ENCODE results near the gene CTNNA2.

The CTNNA2 gene

DNA sequence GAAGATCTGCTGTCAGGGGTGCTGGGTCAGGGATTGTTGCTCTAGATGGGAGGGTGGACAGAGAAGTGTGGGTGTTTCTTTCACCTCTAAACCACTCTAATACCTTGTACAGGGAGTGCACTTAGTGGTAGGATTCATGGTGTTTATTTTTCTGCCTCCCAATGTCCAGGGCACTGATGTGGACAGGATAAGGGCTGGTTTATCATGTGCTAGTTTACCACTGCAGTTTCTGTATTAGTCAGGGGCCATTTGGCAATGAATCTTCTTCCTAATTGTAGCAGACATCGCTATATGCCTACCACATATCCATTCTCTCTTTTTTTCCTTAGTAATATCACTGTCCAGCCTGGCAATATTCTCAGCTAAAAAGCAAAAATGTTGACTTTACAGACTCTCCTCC, 842.0 kb downstream of the CTNNA2 start:
- DNase-seq = no peak

DNA sequence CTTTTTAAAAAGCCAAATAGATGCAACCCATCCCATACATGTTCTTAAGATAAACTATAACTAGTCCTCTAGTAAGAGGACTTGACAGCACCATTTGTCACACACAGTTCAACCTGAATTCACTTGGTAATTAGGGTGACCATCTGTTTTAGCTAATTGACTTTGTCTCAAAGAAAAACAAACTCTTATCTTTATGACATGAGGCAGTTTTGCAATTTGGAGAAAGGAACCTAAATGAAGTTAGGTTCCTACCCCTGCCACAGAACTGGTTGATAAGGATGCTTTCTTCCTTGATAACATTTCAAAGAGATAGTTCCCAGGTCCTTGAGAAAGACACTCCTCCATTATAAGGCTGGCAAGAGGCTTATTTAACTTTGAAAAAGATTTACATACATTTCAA, 849.1 kb downstream of the CTNNA2 start:
- DNase-seq = no peak

DNA sequence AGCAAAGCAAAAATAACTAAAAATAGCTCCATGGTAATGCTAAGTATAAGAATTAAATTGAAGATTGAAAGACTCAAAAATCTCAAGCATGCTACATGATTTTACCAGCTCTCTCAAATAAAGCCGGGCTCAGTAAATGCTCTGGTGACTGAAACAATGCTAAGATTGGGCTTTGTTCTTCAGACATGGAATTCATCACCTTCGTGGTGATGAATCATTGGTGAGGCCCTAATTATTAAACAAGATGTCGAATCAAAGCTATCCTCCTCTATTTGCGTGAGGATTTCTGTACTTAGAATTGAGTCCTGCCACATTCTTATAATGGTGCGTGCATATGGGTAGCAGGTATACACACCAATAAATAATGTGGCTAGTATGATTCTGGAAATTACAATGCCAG, 850.5 kb downstream of the CTNNA2 start:
- no peak for DNase-seq

DNA sequence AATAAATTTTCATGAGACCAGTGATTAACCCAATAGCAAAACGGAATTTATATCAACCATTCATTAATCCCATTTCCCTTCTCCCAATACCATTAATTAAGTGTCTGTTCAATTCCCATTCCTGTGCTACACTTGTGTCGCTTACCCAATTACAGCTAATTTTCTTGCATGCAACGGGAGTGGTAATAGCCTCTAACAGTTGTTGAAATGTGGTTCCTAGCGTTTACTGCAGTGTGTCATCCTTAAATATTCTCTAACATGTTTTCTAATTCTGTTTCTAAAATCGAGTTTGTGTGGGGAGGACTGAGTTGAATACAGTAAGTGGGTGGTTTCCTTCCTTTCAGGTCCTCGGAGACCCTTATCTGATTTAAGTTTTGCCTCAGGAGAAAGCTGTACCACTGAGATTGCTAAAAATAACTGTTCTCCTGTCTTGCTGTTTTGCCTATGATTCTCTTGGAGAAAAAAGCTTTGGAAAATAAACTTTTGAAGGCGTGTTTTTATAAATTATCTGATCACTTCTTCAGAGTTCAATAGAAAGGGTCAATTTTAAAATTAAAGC, 851.0 kb downstream of the CTNNA2 start:
- DNase-seq = no peak

DNA sequence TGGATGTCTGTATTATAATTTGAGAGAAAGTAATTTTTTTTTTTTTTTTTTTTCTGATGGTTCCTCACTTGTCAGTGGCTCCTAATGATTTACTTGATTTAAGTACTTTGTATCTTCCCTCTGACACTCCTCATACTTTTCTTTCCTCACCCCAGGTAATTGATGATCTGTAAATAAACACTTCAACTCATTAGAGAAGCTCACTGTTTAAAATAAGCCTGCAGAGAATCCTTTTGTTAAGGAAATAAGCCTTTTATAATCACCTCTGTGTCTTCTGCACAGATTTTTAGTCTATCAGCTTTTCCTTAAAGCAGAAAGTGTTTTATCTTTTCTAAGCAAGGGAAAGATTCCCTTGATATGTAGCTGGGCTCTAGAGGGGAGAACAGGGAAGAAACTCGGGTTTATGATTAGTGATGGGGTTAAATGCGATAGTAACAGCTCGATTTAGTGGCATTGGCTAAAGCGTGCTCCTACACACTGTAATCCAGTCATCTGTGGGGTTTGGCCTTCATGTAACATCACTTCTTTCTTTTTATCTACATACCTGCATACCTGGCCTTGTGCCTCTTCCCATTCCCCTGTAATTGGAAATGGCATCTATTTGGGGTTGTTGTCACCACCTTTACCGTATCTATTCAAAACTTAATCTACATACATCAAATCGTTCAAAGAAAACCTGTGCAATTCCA, 851.8 kb downstream of the CTNNA2 start:
- no peak for DNase-seq

DNA sequence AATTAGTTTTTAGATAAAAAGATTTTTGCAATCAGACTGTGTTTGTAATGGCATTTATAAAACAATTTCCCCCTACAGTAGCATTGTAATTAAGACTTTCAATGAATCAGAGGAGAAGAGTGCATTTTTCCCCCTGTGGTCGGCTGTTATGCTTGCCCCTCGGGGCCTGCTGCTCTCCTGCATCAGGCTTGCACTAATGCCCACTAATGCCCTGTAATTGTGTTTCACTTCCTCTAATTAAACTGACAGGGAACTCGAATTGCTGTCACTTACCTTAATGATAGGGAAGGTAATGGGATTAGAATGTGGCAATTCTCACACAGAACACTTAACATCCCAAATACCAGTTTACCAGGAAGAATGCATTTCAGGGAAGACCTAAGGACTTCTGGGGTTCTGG, 852.9 kb downstream of the CTNNA2 start:
- DNase-seq = no peak

DNA sequence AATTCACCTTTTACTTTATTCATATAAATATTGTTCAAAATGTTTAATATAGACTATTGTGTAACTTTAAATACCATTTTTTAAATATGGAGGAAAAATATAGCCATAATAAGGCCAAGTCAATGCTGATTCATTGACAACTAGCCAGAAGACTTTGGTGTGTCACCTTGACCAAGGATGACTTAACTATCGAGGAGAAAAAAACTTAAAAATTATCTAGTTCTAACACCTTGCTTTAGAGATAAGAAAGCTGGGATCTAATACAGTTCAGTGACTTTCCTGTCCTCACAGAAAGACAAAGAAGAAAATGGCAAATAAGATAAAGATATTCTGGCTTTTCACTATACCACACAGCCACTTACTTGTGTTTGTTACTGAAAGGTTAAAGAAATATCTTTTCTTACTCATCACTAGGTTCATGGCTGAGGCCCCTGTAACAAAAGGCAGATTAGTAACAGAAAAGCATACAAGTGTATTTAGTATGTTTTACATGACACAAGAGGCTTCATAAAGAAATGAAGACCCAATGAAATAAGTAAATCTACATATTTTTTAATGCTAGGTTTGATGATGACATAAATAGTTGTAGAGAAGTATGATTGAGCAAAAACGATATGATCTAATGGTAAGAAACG, 857.6 kb downstream of the CTNNA2 start:
- no peak for DNase-seq

DNA sequence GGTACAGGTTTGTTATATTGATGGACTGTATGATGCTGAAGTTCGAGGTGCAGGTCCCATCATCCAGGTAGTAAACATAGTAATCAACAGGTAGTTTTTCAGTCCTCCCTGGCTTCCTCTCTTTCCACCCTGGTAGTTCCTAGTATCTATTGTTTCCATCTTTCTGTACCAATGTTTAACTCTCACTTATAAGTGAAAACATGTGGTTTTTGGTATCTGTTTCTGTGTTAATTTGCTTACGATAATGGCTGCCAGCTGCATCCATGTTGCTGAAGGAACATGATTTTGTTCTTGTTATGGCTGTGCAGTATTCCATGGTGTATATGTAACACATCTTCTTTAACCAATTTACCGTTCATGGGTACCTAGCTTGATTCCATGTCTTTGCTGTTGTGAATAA, 861.3 kb downstream of the CTNNA2 start:
- no peak for DNase-seq

DNA sequence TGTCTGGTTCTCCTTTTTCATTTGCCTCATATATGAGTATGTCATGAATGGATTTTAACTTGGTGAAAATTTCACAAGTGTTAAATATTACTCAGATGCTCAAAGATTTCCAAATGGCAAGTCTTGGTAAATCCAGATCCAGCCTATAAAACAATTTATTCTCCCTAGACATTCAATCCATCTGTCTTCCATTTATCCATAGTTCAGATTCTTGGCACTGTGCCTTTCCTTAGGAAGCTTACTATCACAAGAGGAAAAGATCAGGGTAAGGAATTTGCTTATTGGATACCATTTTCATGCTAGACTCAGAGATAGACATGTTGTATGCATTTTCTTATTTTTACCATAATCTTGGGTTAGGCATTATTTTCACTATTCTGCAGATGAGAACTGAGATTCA, 864.2 kb downstream of the CTNNA2 start:
- no peak for DNase-seq

DNA sequence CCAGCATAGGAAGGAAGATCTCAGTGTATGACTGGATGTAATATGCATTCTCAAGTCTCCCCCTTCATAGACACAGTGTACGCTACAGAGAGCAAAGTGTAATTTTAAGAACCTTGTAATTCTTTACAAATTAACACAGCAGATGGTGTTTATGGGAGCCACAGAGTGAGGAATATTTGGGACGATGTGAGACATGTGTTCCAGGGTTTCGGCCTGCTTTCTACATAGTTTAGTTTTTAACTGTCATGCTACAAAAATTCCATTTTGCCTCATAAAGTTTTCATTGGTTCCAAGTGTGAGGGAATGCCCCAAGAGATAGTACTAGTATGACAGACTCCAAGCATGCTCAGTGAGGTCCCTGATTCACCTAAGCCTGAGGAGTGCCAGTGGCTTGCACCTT, 867.9 kb downstream of the CTNNA2 start:
- DNase-seq = no peak

DNA sequence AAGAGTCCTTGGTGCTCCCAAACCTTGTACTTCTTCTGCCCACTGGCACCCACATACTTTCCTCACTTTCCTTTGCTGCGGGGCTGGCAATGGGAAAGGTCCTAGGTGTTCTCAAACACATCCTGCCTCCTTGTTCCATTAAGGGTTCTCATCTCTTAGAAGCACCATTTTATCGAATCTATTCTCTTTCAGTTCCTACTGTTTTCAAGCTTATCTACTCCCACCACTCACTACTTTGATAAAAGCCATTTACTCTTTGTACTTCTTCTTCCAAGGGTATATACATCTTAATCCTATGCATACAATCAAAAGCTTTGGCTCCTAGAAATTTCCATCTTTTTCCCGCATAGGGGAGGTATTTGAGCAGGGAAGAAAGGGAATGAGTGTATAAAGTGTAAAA, 868.8 kb downstream of the CTNNA2 start:
- no peak for DNase-seq

DNA sequence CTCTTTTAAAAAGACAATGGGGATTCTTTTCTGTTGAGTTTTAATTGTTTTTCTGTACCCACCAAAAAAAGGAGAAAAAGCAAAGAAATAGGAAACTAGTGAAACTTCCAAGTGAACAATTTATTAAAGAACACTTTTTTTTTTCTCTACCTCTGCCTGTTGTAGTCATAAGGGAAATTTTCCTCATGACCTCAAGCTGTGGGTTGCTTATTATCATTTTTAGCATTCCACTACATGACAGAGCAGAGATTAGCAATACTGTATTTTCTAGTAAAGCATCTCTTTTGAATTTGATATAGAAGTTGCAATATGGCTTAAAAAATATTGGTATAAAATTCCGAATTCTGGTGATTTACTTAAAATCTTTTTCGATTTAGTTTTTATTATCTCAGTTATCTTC, 879.6 kb downstream of the CTNNA2 start:
- DNase-seq = no peak

DNA sequence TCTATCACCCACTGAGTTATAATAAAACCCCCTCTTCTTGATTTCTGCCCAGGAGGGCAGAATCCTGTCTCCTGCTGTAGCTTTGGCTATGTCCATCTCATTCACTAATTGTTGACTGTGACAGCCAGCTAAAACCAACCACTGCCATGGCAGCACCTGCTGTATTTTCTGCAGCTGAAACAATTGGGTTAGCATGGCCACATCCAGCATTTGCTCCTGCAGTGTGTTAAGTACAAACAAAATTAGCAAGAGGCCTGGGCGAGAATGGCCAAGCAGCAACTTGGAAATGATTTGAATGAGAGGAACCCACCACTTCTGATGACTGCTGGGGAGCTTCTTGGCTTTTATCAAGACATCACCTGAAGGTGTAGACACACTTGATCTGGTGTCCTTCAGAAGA, 881.1 kb downstream of the CTNNA2 start:
- DNase-seq = no peak

DNA sequence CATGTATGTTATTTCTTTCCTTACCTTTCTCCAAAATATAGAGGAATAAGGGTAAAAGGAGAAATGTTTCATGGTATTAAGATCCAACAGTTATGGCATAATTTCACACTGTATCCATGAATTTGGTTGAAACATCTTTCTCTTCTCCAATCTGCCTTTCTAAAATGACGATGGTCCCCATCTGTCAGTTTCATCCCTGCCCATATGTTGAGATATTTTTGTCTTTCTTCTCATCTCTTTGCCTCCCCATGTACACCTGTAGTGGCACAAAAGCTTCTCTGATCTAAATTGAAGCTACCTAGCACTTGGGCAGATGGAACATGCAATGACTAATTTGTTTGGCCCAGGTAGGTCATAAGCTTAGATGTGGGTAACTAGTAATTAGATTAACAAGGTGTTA, 882.4 kb downstream of the CTNNA2 start:
- DNase-seq = no peak

DNA sequence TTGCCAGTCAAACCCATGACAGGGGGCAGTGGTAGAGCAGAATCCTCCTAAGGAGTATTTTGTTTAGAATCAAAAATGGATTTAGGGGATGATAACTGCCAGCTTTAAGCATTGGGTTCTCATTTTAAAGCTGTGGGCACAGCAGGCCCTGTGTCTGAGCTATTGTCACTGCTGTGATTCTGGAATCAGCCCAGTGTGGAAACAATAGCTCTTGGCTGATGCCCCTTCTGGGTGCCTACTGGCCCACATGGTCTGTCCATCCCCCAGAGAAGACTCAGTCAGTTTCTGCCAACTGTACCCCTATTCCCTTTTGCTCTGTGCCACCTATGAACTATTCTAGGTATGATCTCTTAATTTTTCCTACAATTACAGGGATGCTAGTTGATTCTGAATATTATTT, 883.4 kb downstream of the CTNNA2 start:
- DNase-seq = no peak

DNA sequence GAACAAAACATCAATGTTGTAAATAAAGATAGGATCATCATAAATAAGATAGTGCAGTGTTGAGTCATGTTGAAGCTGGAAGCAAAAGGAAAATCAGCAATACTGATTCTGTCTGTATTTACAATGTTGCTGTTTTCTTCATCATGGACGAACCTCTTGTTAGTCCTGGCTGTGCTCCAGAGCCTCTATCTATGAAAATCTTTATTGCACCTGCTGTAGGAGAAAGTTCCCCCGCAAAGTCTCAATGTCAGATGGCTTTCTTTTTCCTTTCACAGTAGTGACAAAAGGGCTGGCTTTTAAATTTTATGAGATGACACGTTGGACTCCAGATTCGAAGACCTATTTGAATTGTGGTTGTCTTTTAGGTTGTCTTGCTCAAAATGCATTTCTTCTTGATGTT, 890.2 kb downstream of the CTNNA2 start:
- DNase-seq = no peak

DNA sequence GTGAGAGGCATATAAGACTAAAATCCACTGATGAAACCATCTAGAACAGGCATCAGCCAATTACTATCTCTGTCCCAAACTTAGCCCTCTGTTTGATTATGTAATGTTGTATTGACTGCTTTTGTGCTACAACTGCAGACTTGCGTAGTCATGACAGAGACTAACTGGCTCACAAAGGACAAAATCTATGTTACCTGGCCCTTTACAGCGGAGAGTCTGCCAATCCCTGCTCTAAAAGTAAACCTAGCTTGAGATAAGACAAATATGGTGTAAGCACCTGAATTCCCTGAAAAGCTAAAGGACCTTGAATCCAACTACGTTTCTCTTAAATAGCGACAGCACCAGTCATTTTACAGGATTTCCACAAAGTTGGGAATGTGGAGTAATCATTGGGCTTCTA, 894.5 kb downstream of the CTNNA2 start:
- DNase-seq = no peak

DNA sequence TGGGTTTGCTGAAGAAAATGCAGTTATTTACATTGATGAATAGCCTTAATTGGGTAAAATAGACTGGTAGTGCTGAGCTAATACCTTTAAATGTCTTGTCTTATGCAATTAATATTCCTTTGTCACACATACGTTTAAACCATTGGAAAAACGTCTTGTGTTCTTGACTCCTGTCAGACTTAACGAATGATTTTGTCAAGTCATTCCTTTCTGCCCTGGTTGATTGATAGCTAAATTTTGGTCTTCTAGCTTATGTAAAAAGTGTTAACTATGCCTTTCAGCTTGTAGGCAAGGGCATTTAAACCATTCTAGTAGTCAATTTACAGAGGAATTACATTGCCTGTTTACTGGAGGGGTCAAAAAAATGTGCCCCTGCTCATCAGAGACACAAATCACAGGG, 897.5 kb downstream of the CTNNA2 start:
- no peak for DNase-seq

DNA sequence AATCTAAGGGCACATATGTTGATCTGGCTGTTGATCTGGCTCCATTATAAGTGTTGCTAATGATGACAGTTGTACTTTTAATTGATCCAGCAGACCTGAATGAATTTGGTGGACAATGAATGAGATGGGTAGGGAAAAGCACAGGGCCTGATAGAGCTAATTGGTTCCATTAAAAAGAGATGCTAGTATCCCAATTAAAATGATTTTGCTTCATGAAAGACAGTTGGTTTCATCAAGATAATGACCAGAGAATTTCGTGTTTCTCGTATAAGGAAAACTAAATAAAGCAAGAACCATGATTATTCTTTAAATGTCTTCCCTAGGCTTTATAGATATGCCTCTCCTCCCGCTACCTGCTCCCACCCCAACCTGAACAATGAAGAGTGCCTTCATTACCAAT, 900.3 kb downstream of the CTNNA2 start:
- DNase-seq = no peak

DNA sequence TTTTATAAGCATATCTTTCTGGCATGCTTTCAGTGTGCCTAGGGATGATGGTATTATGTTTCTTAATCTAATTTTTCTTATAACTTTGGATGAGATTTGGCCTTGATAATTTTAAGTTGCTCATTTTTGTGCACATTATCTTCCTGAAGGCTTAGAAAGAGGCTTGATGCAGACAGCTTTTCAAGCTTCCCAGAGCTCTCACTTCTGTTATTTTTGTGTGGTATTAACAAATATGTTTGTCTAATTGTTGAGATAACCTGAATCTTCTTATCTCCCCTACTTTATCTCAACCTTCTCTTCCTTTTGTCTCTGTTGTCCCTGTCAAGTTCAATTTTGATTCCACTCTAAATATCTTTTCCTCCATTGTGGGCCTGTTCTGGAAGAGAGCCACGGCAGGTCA, 904.9 kb downstream of the CTNNA2 start:
- DNase-seq = no peak

DNA sequence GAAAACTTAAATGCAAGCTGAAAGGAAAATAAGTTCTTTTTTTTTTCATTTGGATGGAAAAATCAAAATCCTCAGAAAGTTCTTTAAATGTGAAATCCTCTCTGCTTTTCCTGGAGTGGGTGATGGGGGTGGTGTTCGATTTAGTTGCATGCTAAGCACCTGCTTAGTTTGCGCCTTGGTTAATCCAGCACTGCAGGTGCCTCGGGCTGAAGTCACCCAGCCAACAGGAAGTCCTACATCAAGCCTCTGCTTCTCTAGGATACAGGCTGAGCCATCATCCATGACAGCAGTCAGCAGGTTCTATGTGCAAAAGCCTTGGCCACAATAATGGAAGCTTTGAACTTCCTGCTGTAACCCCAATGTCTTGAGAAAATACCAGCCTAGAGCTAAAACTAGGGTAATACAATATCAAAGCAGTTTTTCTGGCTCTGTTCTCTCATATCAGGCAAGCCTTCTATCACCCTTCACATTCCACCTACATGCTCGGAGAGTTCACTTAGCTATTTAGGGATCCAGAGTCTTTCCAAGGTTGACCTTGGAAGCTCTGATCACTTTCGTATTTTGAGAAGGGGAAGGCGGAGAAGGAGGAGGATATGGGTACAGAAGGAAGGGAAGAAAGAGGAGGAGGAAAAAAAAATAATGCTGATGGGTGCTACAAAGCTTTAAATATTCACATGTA, 907.8 kb downstream of the CTNNA2 start:
- DNase-seq = no peak

DNA sequence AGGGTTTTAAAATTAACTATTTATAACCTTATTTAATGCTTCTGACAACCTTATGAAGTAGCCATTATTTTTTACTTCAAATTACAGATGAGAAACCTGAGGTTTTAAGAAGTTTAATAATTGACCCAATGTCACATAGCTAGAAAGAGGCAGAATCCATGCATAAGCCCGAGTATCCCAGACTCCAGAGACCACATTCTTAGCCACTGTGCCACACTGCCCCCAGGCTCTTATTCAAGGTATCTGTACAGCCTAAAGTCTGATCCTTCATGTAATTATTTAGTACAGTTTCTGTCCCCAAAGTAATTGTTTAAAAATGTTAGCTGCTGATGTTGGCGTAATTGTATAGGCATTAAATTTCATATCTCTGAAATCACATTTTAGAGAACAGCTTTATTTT, 916.4 kb downstream of the CTNNA2 start:
- no peak for DNase-seq

DNA sequence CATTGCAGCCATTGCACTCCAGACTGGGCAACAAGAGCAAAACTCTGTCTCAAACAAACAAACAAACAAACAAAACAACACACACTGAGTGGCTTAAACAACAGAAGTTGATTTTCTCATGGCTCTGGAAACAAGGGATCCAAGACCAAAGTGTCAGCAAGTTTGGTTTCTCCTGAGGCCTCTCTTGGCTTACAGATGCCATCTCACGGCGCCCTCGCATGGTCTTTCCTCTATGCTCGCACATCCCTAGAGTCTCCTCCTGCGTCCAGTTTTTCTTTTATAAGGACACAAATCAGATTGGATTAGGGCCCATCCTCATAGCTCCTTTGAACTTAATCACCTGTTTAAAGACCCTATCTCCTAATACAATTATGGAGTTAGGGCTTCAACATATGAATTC, 925.1 kb downstream of the CTNNA2 start:
- no peak for DNase-seq

DNA sequence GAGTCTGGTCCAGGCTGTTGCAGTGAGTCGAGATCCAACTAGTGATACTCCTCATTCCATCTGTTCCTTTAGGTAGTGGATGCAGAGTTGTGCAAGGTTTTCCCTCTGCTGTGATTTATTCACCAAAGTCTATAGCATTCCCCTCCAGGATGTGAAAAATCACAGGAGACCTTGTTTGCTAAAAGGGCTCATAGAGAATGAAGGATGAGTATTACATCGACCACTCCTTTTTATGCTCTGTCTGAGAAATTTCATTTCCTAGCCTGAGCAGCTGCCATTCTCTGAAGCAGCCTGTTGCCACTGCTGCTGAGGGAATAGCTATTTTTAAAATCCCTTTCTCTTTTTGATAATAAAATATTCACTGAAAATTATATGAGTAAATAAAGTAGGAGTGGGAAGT, 925.8 kb downstream of the CTNNA2 start:
- no peak for DNase-seq
